Limb (tissue), 2 donors: Measurements from ENCODE around the gene FXR1.
"Not testable (repeated sequence)": the region's sequence is repeated elsewhere in the genome, so short reads cannot be mapped to it uniquely, and the experiment has no call there.

Experiments
- DNase-seq, 2 donors: peaks; one replicate each; pipeline ENCODE4 v3.0.0-alpha.2; 2016; ENCODE audit errors: extremely low spot score in 2 of 2

Gene FXR1

DNA sequence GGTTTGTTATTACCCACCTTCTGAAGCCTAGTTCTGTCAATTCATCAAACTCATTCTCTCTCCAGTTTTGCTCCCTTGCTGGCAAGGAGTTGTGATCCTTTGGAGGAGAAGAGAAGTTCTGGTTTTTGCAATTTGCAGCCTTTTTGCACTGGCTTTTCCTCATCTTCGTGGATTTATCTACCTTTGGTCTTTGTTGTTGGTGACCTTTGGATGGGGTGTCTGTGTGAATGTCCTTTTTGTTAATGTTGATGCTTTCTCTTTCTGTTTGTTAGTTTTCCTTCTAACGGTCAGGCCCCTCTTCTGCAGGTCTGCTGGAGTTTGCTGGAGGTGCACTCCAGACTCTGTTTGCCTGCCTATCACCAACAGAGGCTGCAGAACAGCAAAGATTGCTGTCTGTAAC, 91.0 kb downstream of the FXR1 start:
- DNase-seq, result not testable (repeated sequence)

DNA sequence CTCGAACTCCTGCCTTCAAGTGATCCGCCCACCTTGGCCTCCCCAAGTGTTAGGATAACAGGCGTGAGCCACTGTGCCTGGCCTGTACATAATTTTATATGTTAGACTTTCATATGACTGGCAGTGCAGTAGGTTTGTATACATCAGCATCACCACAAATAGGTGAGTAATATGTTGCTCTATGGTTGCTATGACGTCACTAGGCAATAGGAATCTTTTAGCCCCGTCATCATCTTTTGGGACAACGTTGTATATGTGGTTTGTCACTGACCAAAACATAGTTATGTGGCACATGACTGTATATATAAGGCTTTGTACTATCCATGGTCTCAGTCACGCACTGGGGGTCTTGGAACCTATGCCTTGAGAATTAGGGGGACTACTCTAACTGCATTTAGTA, 94.1 kb downstream of the FXR1 start:
- no peak for DNase-seq

DNA sequence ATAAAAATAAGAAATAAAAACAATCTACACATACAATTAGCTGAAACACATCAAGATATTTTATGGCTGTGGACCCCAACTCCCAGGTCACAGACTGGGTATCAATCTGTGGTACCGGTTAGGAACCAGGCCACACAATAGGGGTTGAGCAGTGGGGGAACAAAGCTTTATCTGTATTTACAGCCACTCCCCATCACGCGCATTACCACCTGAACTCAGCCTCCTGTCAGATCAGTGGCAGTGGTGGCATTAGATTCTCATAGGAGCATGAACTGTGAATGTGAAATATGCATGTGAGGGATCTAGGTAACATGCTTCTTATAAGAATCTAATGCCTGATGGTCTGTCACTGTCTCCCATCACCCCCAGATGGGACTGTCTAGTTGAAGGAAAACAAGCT, 94.8 kb downstream of the FXR1 start:
- DNase-seq, result no peak

DNA sequence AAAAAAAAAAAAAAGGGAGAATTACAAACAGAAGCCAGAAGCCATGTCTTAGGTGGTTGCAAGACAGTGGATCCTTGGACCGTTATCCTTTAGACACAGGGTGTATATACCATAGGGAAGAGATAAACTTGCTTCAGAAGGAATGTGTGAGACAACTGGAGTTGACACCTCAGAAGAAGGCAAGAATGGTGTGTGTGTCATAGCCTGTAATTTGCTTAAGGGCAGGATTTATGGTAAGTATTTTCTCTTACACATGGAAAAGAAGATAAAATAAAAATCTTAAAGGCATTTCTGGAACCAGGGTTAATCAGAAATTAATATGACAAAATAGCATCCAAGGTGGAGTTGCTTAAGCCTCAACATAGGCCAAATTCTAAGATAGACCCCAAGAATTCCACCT, 96.3 kb downstream of the FXR1 start:
- DNase-seq, result no peak

DNA sequence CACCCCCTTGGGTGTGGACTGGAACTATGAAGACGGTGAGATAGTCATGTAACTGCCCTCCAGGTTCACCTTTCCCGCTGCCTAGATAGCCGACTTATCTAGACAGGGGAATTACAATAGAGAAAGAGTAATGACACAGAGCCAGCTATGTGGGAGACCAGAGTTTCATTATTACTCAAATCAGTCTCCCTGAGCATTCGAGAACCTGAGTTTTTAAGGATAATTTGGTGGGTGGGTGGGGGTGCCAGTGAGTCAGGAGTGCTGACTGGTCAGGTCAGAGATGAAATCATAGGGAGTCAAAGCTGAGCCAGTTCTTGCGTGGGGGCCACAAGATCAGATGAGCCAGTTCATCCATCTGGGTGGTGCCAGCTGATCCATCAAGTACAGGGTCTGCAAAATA, 96.8 kb downstream of the FXR1 start:
- no peak for DNase-seq

DNA sequence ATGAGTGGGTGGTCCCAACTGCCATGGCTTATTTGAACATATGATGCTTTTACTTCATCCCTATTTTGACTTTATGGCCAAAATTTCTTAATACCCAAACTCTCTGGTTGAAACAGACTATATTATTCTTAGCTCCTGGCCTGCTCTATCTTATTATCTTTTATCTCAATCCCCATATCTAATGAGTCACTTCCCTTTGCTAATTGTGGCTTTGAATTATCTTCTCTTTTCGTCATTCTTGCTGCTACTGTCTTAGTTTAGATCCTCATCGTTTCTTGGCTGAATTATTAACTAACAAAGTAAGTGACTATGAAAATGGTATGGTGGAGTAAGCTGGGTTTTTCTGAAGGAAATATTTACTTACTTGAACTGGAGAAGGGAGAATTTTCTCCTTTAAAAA, 105.2 kb downstream of the FXR1 start:
- DNase-seq, result no peak

DNA sequence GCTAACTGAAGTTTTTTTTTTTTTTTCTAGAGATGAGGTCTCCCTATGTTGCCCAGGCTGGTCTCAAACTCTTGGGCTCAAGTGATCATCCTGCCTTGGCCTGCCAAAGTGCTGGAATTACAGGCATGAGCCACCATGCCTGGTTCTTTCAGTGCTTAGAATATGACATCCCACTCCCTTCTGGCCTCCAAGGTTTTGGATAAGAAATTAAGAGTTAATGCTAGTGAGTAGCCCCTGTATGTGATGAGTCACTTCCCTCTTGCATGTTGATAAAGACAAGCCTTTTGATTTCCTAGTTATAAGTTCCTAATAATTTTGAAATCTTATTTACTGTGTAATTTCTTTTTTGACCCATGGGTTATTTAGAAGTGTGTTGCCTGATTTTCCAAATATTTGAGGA, 112.7 kb downstream of the FXR1 start:
- DNase-seq, result no peak

DNA sequence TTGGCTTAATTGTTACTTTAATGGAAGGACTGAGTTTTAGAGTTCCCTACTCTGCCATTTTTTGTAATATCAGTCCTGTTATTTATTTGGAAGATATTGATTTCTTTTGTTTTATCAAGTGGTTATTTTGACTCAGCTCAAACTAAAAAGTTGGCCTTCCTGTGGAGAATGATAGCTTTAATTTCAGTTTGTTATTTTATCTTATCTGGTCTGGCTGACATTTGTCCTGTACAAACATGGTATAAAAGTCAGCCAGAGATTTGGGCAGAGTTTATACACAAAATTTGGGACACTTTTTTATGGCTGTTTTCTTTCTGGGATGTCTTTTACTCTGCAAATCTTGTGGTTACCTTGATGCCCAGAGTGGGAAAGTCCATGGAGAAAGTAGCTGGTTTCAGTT, 118.5 kb downstream of the FXR1 start:
- no peak for DNase-seq
